Smooth muscle cell (in vitro differentiated cells): ENCODE measurements around the gene DEFB132. TPM values are rescaled to one million over a fixed set of nuclear protein-coding genes. Genes with fewer than 3 reads are reported as not detected.

Experiments
- DNase-seq: peaks from one replicate; lab custom pipeline; 2025; ENCODE audit not compliant: unreplicated experiment; lab: John Stamatoyannopoulos, UW
- H2AFZ ChIP-seq: fragments of 200-600 bp; sonication (generic); 2 replicates; pipeline ENCODE4 v1.6.0; 2016; ENCODE audit warnings: antibody characterized with exemption, low read depth, mild to moderate bottlenecking
- H3F3A ChIP-seq: fragments of 200-600 bp; sonication (generic); 2 replicates; pipeline ENCODE4 v1.6.0; 2017; ENCODE audit warnings: antibody characterized with exemption, low read depth
- H3K27ac ChIP-seq: fragments of 200-600 bp; sonication (generic); 2 replicates; pipeline ENCODE4 v1.5.1; 2016; ENCODE audit warnings: low read depth, mild to moderate bottlenecking
- H3K27me3 ChIP-seq: fragments of 200-600 bp; sonication (generic); 2 replicates; pipeline ENCODE4 v1.6.1; 2016; ENCODE audit warnings: low read depth, mild to moderate bottlenecking
- H3K36me3 ChIP-seq: fragments of 200-600 bp; sonication (generic); 2 replicates; pipeline ENCODE4 v1.5.1; 2016; ENCODE audit warnings: low read depth
- H3K4me1 ChIP-seq: fragments of 200-600 bp; sonication (generic); 2 replicates; pipeline ENCODE4 v1.5.1; 2016; ENCODE audit warnings: low read depth
- H3K4me2 ChIP-seq: fragments of 200-600 bp; sonication (generic); 2 replicates; pipeline ENCODE4 v1.6.0; 2016; ENCODE audit warnings: mild to moderate bottlenecking
- H3K4me3 ChIP-seq: fragments of 200-600 bp; sonication (generic); 2 replicates; pipeline ENCODE4 v1.5.1; 2016; ENCODE audit warnings: mild to moderate bottlenecking
- H3K79me2 ChIP-seq: fragments of 200-600 bp; sonication (generic); 2 replicates; pipeline ENCODE4 v1.6.0; 2016; ENCODE audit warnings: low read depth, mild to moderate bottlenecking
- H3K9ac ChIP-seq: fragments of 200-600 bp; sonication (generic); 2 replicates; pipeline ENCODE4 v1.6.0; 2016; ENCODE audit warnings: low read depth
- H3K9me3 ChIP-seq: fragments of 200-600 bp; sonication (generic); replicated peaks from 2 replicates; pipeline ENCODE4 v1.5.1; 2016; ENCODE audit warnings: low read depth
- H4K20me1 ChIP-seq: fragments of 200-600 bp; sonication (generic); 2 replicates; pipeline ENCODE4 v1.6.0; 2016; ENCODE audit warnings: low read depth
- WGBS: methylation state at CpG from one replicate; pipeline ENCODE4 v1.1.7; 2016; ENCODE audit warnings: low lambda C conversion rate; 5-methylcytosine and 5-hydroxymethylcytosine counted together
- polyA plus RNA-seq: library from polyadenylated mRNA; unstranded; fragments of >200 nt; fragmentation: Nextera tagmentation; extraction: Ambion mirVana; gene quantifications from 2 replicates; pipeline ENCODE4 v1.2.1, GENCODE V29; 2016
- total RNA-seq: library from RNA; depleted of rRNA; stranded (reverse); fragments of >200 nt; gene quantifications from 2 replicates; pipeline ENCODE4 v1.2.3, GENCODE V29; 2014
- TF ChIP-seq, protein P1 (sequence below): fragments of 200-600 bp; sonication (generic); IDR thresholded peaks from 2 replicates; pipeline ENCODE4 v1.5.1; 2017; ENCODE audit warnings: borderline replicate concordance, mild to moderate bottlenecking, antibody characterized with exemption; ENCODE audit not compliant: insufficient read depth, poor library complexity, severe bottlenecking

DEFB132 gene, protein sequence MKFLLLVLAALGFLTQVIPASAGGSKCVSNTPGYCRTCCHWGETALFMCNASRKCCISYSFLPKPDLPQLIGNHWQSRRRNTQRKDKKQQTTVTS
- not detected in 2 replicates for total RNA-seq
- polyA plus RNA-seq, result not detected in 2 replicates

DNA sequence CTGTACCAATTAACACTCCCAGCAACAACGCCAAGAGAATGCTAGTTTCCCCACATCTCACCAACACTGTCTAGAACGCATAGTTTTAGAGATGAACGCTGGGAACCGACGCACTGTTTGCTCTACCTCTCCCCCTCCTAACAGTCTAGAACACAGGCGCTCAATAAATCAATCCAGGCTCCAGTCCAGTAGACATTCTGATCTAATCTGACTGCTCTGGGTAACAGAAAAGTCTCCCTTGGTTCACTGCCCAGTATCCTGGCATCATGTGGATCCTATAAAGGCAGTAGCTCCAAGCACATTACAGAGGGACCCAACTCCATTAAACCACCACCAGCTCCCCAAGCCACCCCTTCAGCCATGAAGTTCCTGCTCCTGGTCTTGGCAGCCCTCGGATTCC lies at the start of gene DEFB132:
Gene DEFB132, plus strand, starts transcription at position 306 of the 400 bp plus-strand sequence. Its CDS starts 55 bp downstream, at position 361.
- Histone ChIP-seq H3F3A (no peaks in the 10 kb centered on the region), H3K27me3 (no peaks in the 10 kb centered on the region), H3K9me3 (no peaks in the 10 kb centered on the region), H3K79me2 (no peaks in the 10 kb centered on the region), H3K27ac (no peak within 1 kb of the TSS), H2AFZ (no peak within 1 kb of the TSS), H3K4me2 (no peak within 1 kb of the TSS), H3K36me3 (no peaks in the 10 kb centered on the region), H4K20me1 (no peaks in the 10 kb centered on the region), H3K4me3 (no peak within 1 kb of the TSS), H3K4me1 (no peaks in the 10 kb centered on the region), H3K9ac (no peak within 1 kb of the TSS)
- TF ChIP-seq, protein P1, sequence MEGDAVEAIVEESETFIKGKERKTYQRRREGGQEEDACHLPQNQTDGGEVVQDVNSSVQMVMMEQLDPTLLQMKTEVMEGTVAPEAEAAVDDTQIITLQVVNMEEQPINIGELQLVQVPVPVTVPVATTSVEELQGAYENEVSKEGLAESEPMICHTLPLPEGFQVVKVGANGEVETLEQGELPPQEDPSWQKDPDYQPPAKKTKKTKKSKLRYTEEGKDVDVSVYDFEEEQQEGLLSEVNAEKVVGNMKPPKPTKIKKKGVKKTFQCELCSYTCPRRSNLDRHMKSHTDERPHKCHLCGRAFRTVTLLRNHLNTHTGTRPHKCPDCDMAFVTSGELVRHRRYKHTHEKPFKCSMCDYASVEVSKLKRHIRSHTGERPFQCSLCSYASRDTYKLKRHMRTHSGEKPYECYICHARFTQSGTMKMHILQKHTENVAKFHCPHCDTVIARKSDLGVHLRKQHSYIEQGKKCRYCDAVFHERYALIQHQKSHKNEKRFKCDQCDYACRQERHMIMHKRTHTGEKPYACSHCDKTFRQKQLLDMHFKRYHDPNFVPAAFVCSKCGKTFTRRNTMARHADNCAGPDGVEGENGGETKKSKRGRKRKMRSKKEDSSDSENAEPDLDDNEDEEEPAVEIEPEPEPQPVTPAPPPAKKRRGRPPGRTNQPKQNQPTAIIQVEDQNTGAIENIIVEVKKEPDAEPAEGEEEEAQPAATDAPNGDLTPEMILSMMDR, result no peak
- WGBS, result 71% methylated on average over 7 of the region's 7 CpGs
- DNase-seq, result no peak

DNA sequence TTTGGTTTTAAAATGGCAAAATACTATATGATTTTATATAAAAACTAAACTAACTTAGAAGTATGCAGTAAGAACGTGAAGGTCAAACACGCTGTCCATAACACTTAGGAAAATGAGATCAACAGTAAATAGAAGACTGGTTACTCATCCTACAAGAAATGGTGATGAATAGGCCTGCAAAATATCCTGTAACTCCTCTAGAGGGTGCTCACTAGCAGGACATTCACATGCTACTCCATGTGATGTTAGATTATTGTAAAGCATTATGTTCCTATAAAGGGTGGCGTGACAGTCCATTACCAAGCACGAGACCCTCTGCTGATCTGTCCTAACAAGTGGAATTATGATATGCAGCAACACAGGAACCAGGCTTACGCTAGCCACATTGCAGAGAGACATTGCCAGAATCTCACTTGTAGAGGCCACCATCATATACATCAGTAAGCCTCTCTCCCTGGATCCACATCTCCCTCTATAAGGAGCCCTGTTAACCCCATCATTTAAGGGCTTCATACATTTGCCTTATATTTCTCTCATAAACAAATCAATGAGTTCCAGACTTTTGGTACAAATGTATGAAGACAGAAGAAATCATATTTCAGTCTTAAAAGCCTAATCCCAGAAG lies 48.5 kb upstream of the DEFB132 start:
- no peaks in the 10 kb centered on the region for H3K9me3 ChIP-seq
- WGBS, result 18% methylated on average over 5 of the region's 5 CpGs
- no peak overlapping the region for H2AFZ ChIP-seq
- no peak for DNase-seq
- no peak overlapping the region for H3K9ac ChIP-seq
- TF ChIP-seq, protein P1, result peak; percentile 49
- no peaks in the 10 kb centered on the region for H3K36me3 ChIP-seq
- H3K4me1 ChIP-seq, result no peaks in the 10 kb centered on the region
- H3K4me2 ChIP-seq, result peak overlapping the region; percentile 20
- H3K4me3 ChIP-seq, result no peak overlapping the region
- no peaks in the 10 kb centered on the region for H3F3A ChIP-seq
- H4K20me1 ChIP-seq, result no peaks in the 10 kb centered on the region
- no peak overlapping the region for H3K27ac ChIP-seq
- H3K79me2 ChIP-seq, result no peaks in the 10 kb centered on the region
- peaks cover 20% of the 10 kb centered on the region for H3K27me3 ChIP-seq

DNA sequence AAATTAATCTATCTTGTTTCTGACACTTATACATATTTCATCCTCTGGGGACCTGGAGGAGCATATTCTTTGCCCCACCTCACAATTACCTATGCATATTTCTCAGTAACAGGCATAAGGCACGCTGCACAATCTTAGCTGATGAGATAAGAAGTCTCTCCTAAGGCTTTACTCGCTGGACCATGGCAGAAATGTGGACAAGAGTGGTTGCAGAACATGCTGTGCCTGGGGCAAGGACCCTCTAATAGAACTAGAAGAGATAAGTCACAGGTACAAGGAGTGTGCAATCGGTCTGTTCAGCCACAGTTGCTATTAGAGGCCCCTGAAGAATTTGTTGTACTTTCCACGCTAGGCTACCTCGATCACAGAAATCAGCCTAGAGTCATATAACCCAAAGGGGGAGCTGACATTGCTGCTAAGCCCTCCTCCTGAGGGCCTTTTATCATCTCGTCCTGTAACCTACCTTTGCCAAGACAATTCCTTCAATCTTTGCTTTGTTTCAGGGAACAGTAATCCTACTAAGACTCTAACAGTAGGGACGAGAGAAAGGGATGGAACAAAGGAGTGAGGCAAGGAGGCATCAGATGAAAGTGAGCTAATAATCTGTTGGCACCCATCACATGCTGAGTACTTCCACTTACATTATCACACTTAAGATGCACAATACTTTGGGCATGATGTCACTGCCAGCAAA lies 46.6 kb upstream of the DEFB132 start:
- no peaks in the 10 kb centered on the region for H3K9me3 ChIP-seq
- H3K36me3 ChIP-seq, result no peaks in the 10 kb centered on the region
- no peaks in the 10 kb centered on the region for H3K79me2 ChIP-seq
- no peaks in the 10 kb centered on the region for H3K4me1 ChIP-seq
- no peak overlapping the region for H3K4me3 ChIP-seq
- H3K27ac ChIP-seq, result no peak overlapping the region
- no peak overlapping the region for H2AFZ ChIP-seq
- no peaks in the 10 kb centered on the region for H4K20me1 ChIP-seq
- H3K4me2 ChIP-seq, result no peak overlapping the region
- H3K9ac ChIP-seq, result no peak overlapping the region
- no peaks in the 10 kb centered on the region for H3F3A ChIP-seq
- H3K27me3 ChIP-seq, result peaks cover 7% of the 10 kb centered on the region
- WGBS, result 53% methylated on average over 7 of the region's 7 CpGs
- DNase-seq, result no peak
- TF ChIP-seq, protein P1, result no peak
